ENCODE measurements around the gene U2AF1L4. TPM values are rescaled to one million over a fixed set of nuclear protein-coding genes. Genes with fewer than 3 reads are reported as not detected.
A peak's percentile ranks its signal among the peaks of the same experiment; 100 is the strongest.

U2AF1L4 gene
- total RNA-seq, 1 experiment from 2014 or later: 14.3 TPM

DNA sequence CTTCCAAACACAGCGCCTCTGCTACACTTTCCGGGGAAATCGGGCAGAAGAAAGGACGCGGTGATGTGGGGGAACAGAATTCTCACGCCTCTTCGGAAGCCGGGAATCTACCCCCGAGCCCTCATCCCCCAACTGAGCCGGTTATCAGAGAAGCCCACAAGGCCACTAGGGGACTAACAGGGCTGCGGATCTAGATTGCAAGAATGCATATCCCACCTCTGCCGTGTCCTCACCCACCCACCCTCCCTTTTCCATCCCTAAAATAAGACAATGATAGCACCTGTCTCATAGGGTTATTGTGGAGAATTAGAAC lies 4.1 kb downstream of the U2AF1L4 start:
- no peaks in the 10 kb centered on the region for H3K9me3 ChIP-seq (ENCODE audit: insufficient read depth, low read depth)
- 0 out of 2 replicates have a peak overlapping the region, but pooled peaks have one; percentile 88 for H2AFZ ChIP-seq
- no peak overlapping the region for H3K27ac ChIP-seq
- TF ChIP-seq, protein P1, sequence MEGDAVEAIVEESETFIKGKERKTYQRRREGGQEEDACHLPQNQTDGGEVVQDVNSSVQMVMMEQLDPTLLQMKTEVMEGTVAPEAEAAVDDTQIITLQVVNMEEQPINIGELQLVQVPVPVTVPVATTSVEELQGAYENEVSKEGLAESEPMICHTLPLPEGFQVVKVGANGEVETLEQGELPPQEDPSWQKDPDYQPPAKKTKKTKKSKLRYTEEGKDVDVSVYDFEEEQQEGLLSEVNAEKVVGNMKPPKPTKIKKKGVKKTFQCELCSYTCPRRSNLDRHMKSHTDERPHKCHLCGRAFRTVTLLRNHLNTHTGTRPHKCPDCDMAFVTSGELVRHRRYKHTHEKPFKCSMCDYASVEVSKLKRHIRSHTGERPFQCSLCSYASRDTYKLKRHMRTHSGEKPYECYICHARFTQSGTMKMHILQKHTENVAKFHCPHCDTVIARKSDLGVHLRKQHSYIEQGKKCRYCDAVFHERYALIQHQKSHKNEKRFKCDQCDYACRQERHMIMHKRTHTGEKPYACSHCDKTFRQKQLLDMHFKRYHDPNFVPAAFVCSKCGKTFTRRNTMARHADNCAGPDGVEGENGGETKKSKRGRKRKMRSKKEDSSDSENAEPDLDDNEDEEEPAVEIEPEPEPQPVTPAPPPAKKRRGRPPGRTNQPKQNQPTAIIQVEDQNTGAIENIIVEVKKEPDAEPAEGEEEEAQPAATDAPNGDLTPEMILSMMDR (conservative IDR thresholded peaks at IDR 0.05): no peak
- TF ChIP-seq EZH2 (IDR thresholded peaks at IDR 0.05; ENCODE audit: low read depth): no peak
- peaks cover 20% of the 10 kb centered on the region; the same call in 1 of the 2 replicates for H3F3A ChIP-seq (ENCODE audit: insufficient read depth, low read depth)
- peak overlapping the region; percentile 100 for H3K4me2 ChIP-seq
- H4K20me1 ChIP-seq (ENCODE audit: insufficient read depth): no peaks in the 10 kb centered on the region
- H3K4me1 ChIP-seq (replicated peaks; ENCODE audit: insufficient read depth): peaks cover 11% of the 10 kb centered on the region; the same call in 1 of the 2 replicates
- no peak for DNase-seq
- ChIA-PET CTCF (interaction anchor here (0.6 kb wide), 1 partner anchor 429 kb away, joined by 7 read pairs; no protein-coding TSS in a partner anchor), POLR2A (ENCODE audit: unreplicated experiment) (no interaction called here)
- intact Hi-C loops (cut with micrococcal nuclease; ENCODE audit: unreplicated experiment): loop anchor here (2.0 to 10.0 kb wide), 3 partner anchors 18 to 254 kb away; partner anchors contain the start of genes HCST, NFKBID, PROSER3 and SDHAF1
- no peaks in the 10 kb centered on the region for H3K27me3 ChIP-seq (ENCODE audit: insufficient read depth, low read depth)
- peaks cover 7% of the 10 kb centered on the region for H3K79me2 ChIP-seq (ENCODE audit: low read depth)
- no peaks in the 10 kb centered on the region for H3K9me2 ChIP-seq (ENCODE audit: insufficient read depth)
- no TSS peak for BruUV-seq (replicated peaks)
- H3K36me3 ChIP-seq (ENCODE audit: low read depth): no peaks in the 10 kb centered on the region
- peak overlapping the region; percentile 86 for H3K4me3 ChIP-seq

- CTCF ChIA-PET: interaction anchor here (0.6 kb wide), 1 partner anchor 429 kb away, joined by 7 read pairs; no protein-coding TSS in a partner anchor
- POLR2A ChIA-PET (ENCODE audit: unreplicated experiment): interaction anchor here (0.5 kb wide), 1 partner anchor 33 kb away, joined by 5 read pairs; no protein-coding TSS in a partner anchor
- Histone ChIP-seq H3K27me3 (ENCODE audit: insufficient read depth, low read depth) (no peaks in the 10 kb centered on the region), H4K20me1 (ENCODE audit: insufficient read depth) (no peaks in the 10 kb centered on the region), H3K27ac (no peak overlapping the region), H2AFZ (peak overlapping the region; percentile 88), H3K79me2 (ENCODE audit: low read depth) (peaks cover 1% of the 10 kb centered on the region), H3K9me2 (ENCODE audit: insufficient read depth) (no peaks in the 10 kb centered on the region), H3K4me2 (peak overlapping the region; percentile 100), H3K4me3 (peak overlapping the region; percentile 86), H3F3A (ENCODE audit: insufficient read depth, low read depth) (peaks cover 20% of the 10 kb centered on the region; the same call in 1 of the 2 replicates), H3K9me3 (ENCODE audit: insufficient read depth, low read depth) (no peaks in the 10 kb centered on the region), H3K4me1 (replicated peaks; ENCODE audit: insufficient read depth) (peaks cover 10% of the 10 kb centered on the region; the same call in 1 of the 2 replicates), H3K36me3 (ENCODE audit: low read depth) (no peaks in the 10 kb centered on the region)
- DNase-seq: peak; percentile 86 to 96
- BruUV-seq (replicated peaks): no TSS peak
- intact Hi-C loops (cut with micrococcal nuclease; ENCODE audit: unreplicated experiment): loop anchor here (2.0 to 10.0 kb wide), 3 partner anchors 18 to 254 kb away; partner anchors contain the start of genes HCST, NFKBID, PROSER3 and SDHAF1
- no peak for TF ChIP-seq EZH2 (IDR thresholded peaks at IDR 0.05; ENCODE audit: low read depth)
- TF ChIP-seq, protein P1 (conservative IDR thresholded peaks at IDR 0.05): no peak; the same call in 1 of the 2 replicates
These were observed 4.6 kb downstream of the U2AF1L4 start for GRCh38 chr19:35740423-35741202.

DNA sequence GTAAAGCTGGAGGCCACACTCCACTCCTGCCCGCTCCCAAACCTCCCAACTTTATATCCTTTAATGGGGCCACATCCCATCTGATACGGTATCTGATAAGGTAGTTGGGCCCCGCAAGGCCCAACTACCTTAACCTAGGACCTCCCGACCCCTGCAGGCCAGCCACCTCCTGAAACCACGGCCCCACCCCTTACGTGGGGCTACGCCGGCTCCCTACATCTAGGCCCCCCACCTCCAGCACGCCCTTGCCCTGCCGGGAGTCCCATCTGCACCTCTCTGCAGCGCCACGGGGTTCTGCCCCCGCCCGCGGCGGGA lies 5.2 kb downstream of the U2AF1L4 start:
- H2AFZ ChIP-seq: peak overlapping the region; percentile 77
- POLR2A ChIA-PET (ENCODE audit: unreplicated experiment): interaction anchor here (0.5 kb wide), 1 partner anchor 33 kb away, joined by 5 read pairs; no protein-coding TSS in a partner anchor
- H3K4me3 ChIP-seq: peak overlapping the region; percentile 86
- no peaks in the 10 kb centered on the region for H4K20me1 ChIP-seq (ENCODE audit: insufficient read depth)
- BruUV-seq (replicated peaks): no TSS peak
- H3K27me3 ChIP-seq (ENCODE audit: insufficient read depth, low read depth): no peaks in the 10 kb centered on the region
- no peaks in the 10 kb centered on the region for H3K9me2 ChIP-seq (ENCODE audit: insufficient read depth)
- CTCF ChIA-PET: no interaction called here
- intact Hi-C loops (cut with micrococcal nuclease; ENCODE audit: unreplicated experiment): loop anchor here (2.0 to 10.0 kb wide), 3 partner anchors 19 to 255 kb away; partner anchors contain the start of genes HCST, NFKBID, PROSER3 and SDHAF1
- H3K36me3 ChIP-seq (ENCODE audit: low read depth): no peaks in the 10 kb centered on the region
- H3K79me2 ChIP-seq (ENCODE audit: low read depth): no peaks in the 10 kb centered on the region
- TF ChIP-seq, protein P1 (conservative IDR thresholded peaks at IDR 0.05): no peak
- no peak for TF ChIP-seq EZH2 (IDR thresholded peaks at IDR 0.05; ENCODE audit: low read depth)
- peaks cover 10% of the 10 kb centered on the region; the same call in 1 of the 2 replicates for H3K4me1 ChIP-seq (replicated peaks; ENCODE audit: insufficient read depth)
- DNase-seq: no peak
- no peak overlapping the region for H3K27ac ChIP-seq
- H3F3A ChIP-seq (ENCODE audit: insufficient read depth, low read depth): peaks cover 20% of the 10 kb centered on the region; the same call in 1 of the 2 replicates
- H3K9me3 ChIP-seq (ENCODE audit: insufficient read depth, low read depth): no peaks in the 10 kb centered on the region
- peak overlapping the region; percentile 100 for H3K4me2 ChIP-seq
